GM19238 (cell line): ENCODE measurements around the gene DLL1.

Source experiments
- DNase-seq: peaks from one replicate; pipeline ENCODE4 v3.0.0; 2011; ENCODE audit warnings: low spot score; ENCODE audit not compliant: insufficient read length

The DLL1 gene

DNA sequence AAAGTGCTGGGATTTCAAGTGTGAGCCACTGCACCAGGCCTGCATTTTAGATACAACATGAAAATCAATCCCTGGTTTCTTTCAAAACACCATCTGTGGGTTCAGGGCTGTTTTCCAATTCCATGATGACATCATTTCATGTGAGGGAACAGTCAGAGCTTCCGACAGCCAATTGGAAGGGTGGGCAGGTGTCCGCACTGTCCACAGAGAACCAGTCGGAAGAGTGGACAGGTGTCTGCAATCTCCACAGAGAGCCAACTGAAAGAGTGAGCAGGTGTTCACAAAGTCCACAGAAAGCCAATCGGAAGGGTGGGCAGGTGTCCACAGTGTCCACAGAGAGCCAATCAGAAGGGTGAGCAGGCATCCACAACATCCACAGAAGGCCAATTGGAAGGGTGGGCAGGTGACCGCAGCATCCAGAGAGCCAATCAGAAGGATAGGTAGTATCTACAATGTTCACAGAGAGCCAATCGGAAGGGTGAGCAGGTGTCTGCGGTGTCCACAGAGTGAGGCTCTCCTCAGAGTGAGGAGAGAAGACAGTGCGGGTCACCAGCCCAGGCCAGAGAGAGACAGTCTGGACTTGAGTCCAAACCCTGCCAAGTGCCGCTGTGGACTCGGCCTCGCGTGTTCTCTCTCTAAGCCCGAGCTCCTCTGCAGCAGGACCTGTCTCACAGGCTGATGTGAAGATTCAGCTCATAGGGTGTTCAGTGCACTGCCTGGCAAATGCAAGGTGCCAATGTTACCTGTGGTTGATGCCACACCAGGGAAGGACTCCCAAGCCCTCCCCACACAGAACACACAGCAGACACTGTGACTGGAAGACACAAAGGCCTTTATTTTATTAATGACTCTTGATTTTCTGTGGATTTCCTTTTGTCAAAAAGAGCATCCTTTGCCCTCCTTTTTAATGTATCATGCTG lies 57.3 kb downstream of the DLL1 start:
- no peak for DNase-seq
